CD4-positive, alpha-beta memory T cell (primary cell): ENCODE data around the gene SORL1. TPM values are rescaled to one million over a fixed set of nuclear protein-coding genes. Genes with fewer than 3 reads are reported as not detected.

Experiments
- polyA plus RNA-seq, 2 donors: library from polyadenylated mRNA; unstranded; fragments of 300-500 nt; fragmentation: Illumina TruSeq; gene quantifications; one replicate each; pipeline ENCODE4 v1.2.3, GENCODE V29; 2021
- total RNA-seq, 2 experiments: library from RNA; stranded (reverse); gene quantifications; one replicate each; pipeline ENCODE4 v1.2.3, GENCODE V29; 2021

Gene SORL1
- total and polyA plus RNA-seq, 4 experiments from 2014 or later = 159 to 660 (median 446) TPM

Other genes with a start within 250 kb of the SORL1 start
- gene SC5D, start 159.5 kb upstream of the SORL1 start, total RNA-seq = 10 to 100 TPM; 27.4 to 28.7 TPM
- gene SC5D, start 159.5 kb upstream of the SORL1 start, polyA plus RNA-seq = 10 to 100 TPM in 1 of 2 donors, 1 to 10 TPM in 1; 8.2 to 16.5 TPM